GM12878 (cell line): ENCODE data around the gene MGST3. TPM values are rescaled to one million over a fixed set of nuclear protein-coding genes. Genes with fewer than 3 reads are reported as not detected.

Experiments used
- CBX3 ChIP-seq: fragments of 200-600 bp; sonication (generic); IDR thresholded peaks from 2 replicates; pipeline ENCODE4 v1.6.1; 2016; ENCODE audit warnings: low read depth, borderline replicate concordance
- E4F1 ChIP-seq: fragments of 450-650 bp; IDR thresholded peaks from 2 replicates; pipeline ENCODE4 v1.6.1; 2018; ENCODE audit warnings: borderline replicate concordance, mild to moderate bottlenecking; ENCODE audit not compliant: partially characterized antibody
- IRF5 ChIP-seq: fragments of 450-650 bp; IDR thresholded peaks from 2 replicates; pipeline ENCODE4 v1.6.1; 2017; ENCODE audit warnings: borderline replicate concordance
- MEF2A ChIP-seq: IDR thresholded peaks from 2 replicates; pipeline ENCODE4 v1.6.1; 2011; ENCODE audit warnings: low read depth, mild to moderate bottlenecking, low read length, moderate library complexity; ENCODE audit not compliant: insufficient read depth
- NBN ChIP-seq: fragments of 450-650 bp; IDR thresholded peaks from 2 replicates; pipeline ENCODE4 v1.6.1; 2016
- POU2F2 ChIP-seq: IDR thresholded peaks from 3 replicates; pipeline ENCODE4 v1.6.1; 2011; ENCODE audit warnings: low read depth, mild to moderate bottlenecking, low read length, borderline replicate concordance
- SIX5 ChIP-seq: IDR thresholded peaks from 2 replicates; pipeline ENCODE4 v1.6.1; 2011; ENCODE audit warnings: mild to moderate bottlenecking, low read depth, low read length, moderate library complexity; ENCODE audit not compliant: severe bottlenecking
- SRF ChIP-seq, 2 experiments: IDR thresholded peaks; 2 replicates each; pipeline ENCODE4 v1.6.1; 2011; ENCODE audit warnings: low read depth in 2 of 2, low read length in 2 of 2, mild to moderate bottlenecking in 1 of 2, moderate library complexity in 1 of 2
- WRNIP1 ChIP-seq: IDR thresholded peaks from 2 replicates; pipeline ENCODE4 v1.6.1; 2011; ENCODE audit warnings: low read depth, low read length, improper control_type of control experiment, borderline replicate concordance
- ZNF207 ChIP-seq: fragments of 450-650 bp; IDR thresholded peaks from 2 replicates; pipeline ENCODE4 v1.6.1; 2014; ENCODE audit warnings: antibody characterized with exemption, mild to moderate bottlenecking, borderline replicate concordance
- polyA plus RNA-seq, 11 experiments: library from polyadenylated mRNA; depleted of rRNA in 4 of 11; unstranded in 6 of 11; stranded (reverse) in 5 of 11; fragments of >200 nt; fragmentation: Nextera tagmentation in 4 of 11; fragmentation: Illumina TruSeq in 1 of 11; extraction: Ambion mirVana in 4 of 11; extraction: Trizol in 1 of 11; gene quantifications; 1 replicate in 1 of 11; 2 replicates in 10 of 11; pipeline versions ENCODE4 v1.2.1 to v1.2.3, GENCODE V29; 2011 to 2016; ENCODE audit warnings: inconsistent platforms in 2 of 11, missing spikeins in 2 of 11, low read depth in 1 of 11
- total RNA-seq, 4 experiments: library from RNA; depleted of rRNA in 3 of 4; stranded (reverse); fragments of >200 nt in 3 of 4; fragmentation: Illumina TruSeq in 1 of 4; extraction: Trizol in 1 of 4; gene quantifications; 2 replicates each; pipeline versions ENCODE4 v1.2.1 to v1.2.3, GENCODE V29; 2013 to 2021

The MGST3 gene
- total and polyA plus RNA-seq, 10 of the 15 experiments (the other 5 are each of a cell fraction or from before 2014, with no cell fraction given), result 37.3 to 145 (median 68.8) TPM

- no peak for TF ChIP-seq ZNF207
- no peak for TF ChIP-seq WRNIP1
- TF ChIP-seq IRF5, result no peak
- no peak for TF ChIP-seq E4F1
- no peak for TF ChIP-seq CBX3
- no peak for TF ChIP-seq MEF2A
- TF ChIP-seq POU2F2, result no peak
- no peak for TF ChIP-seq NBN
- no peak for TF ChIP-seq SIX5
- TF ChIP-seq SRF (IDR thresholded peaks at IDR 0.05; ENCODE audit: low read depth in 2 of 2, low read length in 2 of 2), result no peak
Measured at GRCh38 chr1:165666152-165666825, 35.3 kb downstream of the MGST3 start (continued).
